Activated gamma-delta T cell (primary cell): ENCODE measurements around the gene ZP2.
"Not testable (repeated sequence)": the region's sequence is repeated elsewhere in the genome, so short reads cannot be mapped to it uniquely, and the experiment has no call there.

Experiments used
- DNase-seq: peaks from one replicate; lab custom pipeline; 2025; lab: John Stamatoyannopoulos, UW

Gene ZP2

DNA sequence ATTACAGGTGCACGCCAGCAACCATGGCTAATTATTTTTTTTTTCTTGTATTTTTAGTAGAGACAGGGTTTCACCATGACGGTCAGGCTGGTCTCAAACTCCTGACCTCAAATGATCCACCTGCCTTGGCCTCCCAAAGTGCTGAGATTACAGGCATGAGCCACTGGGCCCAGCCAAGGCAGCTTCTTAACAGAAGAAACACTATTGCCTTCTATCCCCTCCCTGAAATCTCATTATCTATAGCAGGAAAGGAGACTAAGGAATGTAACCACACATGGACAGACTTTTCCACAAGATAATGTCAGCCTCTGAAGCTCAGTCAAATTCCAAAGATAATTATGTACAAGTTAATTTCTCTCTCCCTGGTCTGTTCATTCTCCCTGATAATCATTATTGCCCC is 5.7 kb upstream of the ZP2 start:
- no peak for DNase-seq

DNA sequence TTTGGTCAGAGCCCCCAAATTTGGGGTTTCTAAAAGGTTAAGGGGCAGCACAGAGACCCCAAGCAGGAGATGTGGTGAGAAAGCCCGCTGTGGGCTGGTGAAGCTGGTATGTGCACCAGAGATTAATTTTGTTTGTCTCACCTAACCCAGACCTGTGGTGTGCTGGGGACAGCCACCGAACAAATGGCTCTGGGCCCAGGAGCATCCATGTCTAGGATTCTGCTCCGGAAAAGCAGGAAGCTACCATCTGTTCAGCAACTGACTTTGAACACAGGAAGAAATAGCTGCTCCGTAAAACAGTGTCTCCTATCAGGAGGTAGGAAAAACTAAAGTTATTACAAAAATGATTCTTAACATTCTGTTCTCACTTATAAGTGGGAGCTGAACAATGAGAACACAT is 2.7 kb upstream of the ZP2 start:
- no peak for DNase-seq

DNA sequence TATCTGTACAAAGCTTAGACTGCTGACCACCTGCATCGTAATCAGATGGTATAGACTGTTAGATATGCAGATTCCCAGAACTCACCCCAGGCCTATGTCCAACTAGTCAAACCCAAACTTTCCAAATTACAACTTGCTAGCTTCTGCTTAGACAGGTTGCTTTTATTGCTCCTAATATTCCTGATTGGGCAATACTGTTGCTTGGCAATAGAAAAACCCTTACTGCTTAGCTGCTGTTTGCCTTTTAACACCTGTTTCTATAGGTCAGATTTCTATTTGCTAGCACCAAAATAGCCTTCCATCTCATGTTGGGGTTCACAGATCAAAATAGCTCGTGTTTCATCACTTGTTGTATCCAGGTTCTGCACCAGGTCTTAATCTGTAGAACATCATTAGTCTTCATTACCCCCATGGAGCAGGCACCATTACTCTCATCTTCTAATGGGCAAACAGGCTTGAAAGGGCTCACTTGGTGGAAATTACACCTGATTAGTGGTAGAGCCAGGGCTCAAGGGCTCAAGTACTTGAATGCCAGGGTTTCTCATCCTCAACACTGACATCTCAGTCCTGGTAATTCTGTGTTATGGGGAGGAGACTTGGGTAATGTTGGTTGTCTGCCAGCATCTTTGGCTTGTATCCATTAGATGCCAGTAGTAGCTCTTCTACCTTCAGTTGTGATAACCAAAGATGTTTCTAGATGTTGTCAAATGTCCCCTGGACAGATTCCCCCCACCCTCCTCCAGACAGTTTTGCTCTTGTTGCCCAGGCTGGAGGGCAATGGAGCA is 2.7 kb downstream of the ZP2 start:
- no peak for DNase-seq

DNA sequence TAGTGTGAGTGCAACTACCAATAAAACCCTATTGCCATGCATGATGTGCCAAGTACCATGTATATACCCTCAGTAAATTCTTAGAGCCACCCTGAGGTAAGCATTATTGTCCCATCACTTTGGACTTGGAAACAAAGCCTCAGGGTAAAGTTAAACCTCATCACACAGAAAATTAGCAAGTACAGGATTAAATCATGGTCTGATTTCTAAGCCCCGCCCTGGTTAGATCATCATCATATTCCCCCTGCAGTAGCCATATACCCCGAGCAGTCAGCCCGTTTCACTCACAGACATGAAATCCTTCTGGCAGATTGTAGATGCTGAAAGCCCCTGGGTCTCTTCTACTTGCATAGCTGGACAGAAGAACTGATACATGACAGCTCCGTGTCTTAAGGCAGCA is 4.8 kb downstream of the ZP2 start:
- no peak for DNase-seq

DNA sequence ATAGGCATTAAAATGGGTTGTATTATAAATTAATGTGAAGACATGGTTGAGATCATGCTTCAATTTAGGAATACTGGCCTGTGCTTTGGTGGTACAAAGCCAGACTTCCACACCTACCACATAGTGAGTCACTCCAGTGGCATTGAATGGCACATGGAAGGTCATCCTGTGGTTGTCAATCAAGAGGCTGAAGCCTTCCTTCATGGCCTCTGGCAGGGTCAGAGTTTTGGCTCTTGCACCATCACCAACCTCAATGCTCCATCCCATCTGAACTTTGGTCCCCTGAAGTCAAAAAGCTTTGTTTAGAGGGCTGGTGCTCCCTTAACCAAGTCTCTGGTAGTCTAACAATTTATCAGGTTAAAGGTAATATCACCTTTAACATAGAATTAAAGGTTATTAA is 6.1 kb downstream of the ZP2 start:
- no peak for DNase-seq

DNA sequence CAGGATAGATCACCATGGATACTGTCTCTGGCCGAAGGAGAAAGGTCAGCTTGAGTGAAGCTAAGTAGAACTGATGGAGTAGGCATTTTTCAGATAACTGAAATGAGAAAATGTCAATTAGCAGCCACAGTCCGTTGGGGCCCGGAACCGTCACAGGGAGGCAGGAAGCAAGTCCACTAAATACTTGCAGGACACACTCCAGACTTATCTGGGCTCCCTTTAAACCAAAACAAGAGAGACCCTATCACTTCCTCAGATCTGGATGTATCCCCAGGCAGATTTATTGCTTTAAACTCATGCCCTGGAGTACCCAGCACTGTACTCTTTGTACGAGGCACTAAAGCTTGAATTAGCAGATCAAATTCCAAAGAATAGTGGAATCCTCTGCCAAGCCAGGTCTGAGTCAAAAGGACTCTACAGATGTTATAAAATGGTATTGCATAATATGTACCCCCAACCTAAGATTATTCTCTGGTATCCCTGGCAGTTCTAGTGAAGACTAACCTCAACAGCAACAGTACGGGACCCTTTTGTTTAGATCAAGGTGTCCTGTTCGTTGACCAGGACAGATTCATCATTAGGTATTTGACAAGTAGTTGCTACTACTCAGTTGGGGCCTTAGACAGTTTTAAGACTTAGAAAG is 8.1 kb downstream of the ZP2 start:
- no peak for DNase-seq

DNA sequence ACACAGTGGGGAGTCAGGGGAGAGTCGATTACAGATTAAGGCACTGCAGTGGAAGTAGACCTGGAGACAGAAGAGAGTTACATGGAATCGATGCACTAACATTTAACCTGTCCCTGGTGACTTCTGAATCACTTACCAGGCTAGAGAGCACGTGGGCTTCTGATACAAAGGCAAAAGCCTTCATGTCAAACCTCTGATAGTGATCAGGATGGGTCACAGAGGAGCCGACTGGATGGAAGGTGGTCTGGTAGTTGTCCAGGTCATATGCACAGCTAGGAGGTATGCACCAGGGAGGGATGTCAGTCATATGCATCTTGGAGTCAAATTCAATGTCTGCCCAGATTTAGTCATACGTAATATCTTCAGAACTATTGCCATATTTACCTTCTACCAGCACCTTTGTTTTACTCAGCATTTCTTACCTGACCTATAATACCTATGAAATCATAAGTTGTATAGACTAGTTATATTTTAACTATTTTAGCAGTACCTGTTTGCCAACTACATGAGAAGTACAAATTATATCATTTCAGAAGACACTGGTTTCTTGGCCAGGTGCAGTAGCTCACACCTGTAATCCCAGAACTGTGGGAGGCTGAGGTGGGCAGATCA is 11.7 kb downstream of the ZP2 start:
- no peak for DNase-seq

DNA sequence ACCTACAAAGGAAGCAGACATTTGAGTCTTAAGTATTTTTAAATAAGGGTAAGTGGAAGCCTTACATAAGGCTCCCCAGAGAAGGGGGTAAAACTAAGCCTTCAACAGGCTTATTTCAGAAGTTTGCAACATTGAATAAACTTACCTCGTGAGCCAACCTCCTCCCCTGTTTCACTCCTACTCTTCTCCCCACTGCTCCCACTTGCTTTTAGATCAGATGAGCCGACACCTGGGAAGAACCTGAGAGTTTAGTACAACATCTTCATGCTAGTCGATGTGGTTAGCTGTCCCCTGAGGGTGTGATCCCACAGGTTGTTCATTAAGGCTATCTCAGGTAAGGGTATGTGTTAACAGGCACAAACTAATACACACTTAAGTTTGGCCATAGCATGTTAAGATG is 13.8 kb downstream of the ZP2 start:
- DNase-seq, result no peak

DNA sequence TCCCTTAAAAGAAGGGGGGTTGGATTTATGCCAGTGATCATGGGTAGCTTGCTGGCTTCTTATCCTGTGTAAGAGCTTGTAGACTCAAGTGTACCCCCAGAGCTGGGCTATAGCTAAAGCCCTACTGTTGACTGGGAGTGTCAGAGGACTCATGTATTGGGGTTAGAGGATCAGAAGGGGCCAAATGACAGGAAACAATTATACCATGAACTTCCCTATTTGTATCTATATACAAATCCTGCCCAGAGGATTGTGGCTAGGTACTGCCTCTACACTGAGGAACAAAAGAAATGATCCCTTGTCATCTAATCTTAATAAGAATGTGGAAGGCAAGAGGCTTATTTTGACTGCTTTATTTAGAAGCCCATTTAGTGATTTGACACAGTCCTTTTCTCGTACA is 14.3 kb downstream of the ZP2 start:
- DNase-seq, result no peak

DNA sequence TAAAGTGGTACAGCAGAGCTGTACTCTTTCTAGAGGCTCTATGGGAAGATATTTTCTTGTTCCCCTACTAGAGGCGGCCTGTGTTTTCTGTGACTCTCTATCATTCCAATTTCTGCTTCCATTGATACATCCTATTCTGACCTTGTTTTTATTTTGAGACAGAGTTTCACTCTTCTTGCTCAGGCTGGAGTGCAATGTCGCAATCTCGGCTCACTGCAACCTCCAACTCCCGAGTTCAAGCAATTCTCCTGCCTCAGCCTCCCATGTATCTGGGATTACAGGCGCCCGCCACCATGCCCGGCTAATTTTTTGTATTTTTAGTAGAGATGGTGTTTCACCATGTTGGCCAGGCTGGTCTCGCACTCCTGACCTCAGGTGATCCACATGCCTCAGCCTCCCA is 16.0 kb downstream of the ZP2 start:
- not testable (repeated sequence) for DNase-seq

DNA sequence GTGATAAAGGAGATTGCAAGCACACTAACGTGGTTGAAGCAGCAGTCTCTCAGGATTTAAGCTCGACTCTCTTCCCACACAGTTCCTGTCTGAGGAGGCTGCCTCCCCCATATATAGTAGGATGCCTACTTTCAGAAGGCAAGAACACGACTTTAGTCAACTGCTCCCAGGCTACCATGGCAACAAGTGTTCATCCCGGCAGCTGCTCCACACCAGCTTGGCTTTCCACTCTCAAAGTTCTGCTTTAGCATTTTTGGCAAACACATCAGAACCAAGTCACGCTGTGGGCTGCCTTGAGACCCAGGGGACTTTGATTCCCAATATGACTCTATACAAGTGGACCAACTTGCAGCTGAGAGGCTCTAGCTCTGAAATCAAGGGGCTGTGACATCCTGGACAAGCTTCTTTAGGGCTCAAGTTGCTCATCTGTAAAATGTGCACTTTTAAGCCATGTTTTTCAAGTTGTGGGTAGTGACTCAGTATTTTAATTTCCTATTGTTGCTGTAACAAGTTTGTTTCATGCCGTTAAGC is 16.5 kb downstream of the ZP2 start:
- no peak for DNase-seq

DNA sequence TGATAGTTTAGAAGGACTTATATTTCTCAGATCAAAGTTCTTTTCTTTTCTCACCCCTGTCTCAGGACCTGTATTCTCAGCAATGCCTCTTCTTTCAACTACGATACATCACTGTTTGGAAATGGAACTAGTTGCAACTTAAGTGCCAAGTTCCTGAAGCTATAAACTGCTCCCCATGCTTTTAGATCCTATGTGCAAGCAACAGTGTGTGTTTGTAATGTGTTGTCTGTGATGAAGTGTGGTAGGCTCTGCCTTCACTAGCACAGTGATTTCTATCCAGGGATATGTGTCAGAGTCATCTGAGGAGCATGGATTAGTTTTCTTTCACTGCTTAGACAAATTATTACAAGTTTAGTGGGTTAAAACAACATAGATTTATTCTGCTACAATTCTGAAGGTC is 18.4 kb downstream of the ZP2 start:
- DNase-seq, result no peak

DNA sequence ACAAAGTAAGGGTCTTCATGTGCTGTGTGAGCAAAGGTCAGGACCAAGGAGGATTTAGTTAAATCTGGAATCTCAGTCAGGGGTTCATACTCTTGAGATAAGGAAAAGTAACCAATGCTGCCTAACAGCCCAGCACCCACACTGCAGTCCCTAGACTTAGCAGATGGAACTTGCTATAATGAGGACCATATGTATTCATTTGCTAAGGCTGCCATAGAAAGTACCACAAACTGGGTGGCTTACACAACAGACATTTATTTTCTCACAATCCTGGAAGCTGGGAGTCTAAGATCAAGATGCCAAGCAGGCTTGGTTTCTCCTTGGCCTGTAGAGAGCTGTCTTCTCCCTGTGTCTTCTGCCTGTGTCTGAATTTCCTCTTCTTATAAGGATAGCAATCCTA is 20.8 kb downstream of the ZP2 start:
- no peak for DNase-seq

DNA sequence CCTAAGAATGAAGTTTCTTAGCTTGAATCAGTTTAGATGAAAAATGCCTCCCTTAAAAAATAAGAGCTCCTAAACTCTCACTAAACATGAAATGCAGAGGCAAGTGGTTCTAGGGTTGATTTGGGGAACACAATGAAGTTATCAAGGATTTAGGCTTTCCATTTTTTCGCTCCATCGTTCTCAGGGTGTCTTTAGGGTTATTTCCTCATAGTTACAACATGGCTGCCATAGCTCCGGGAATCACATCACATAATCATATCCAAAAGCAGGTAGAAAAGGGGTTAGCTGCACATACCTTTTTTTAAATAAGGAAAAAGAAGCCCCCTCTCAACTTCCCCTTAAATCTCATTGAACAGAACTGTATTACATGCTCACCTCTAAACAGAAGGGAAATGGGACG is 21.4 kb downstream of the ZP2 start:
- no peak for DNase-seq

DNA sequence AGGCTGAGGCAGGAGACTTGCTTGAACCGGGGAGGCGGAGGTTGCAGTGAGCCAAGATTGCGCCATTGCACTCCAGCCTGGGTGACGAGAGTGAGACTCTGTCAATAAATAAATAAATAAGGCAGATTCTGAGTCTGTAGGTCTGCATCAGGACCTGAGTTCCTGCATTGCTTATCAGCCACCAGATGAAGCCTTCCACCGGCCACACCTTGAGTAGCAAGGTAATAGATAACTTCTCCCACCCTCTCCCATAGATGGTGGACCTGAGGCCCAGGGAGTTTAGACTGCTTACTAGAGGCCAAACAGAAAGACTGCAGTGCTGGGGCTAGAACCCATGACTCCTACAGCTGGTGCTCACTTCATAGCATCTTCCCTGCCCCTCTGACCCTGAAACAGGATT is 22.1 kb downstream of the ZP2 start:
- no peak for DNase-seq

DNA sequence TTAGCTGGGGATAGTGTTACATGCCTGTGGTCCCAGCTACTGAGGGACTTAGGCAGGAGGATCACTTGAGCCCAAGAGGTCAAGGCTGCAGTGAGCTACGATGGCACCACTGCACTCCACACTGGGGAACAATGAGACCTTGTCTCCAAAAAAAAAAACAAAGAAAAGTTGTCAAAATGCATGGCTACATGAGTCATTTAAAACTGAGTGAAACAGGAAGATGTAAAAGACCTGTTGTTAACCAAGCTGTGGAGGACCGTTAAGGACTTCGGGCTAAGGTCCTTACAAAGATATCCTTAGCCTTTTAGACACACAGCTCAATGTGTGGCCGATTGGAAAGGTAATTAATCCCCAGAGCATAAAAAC is 25.1 kb downstream of the ZP2 start:
- no peak for DNase-seq

DNA sequence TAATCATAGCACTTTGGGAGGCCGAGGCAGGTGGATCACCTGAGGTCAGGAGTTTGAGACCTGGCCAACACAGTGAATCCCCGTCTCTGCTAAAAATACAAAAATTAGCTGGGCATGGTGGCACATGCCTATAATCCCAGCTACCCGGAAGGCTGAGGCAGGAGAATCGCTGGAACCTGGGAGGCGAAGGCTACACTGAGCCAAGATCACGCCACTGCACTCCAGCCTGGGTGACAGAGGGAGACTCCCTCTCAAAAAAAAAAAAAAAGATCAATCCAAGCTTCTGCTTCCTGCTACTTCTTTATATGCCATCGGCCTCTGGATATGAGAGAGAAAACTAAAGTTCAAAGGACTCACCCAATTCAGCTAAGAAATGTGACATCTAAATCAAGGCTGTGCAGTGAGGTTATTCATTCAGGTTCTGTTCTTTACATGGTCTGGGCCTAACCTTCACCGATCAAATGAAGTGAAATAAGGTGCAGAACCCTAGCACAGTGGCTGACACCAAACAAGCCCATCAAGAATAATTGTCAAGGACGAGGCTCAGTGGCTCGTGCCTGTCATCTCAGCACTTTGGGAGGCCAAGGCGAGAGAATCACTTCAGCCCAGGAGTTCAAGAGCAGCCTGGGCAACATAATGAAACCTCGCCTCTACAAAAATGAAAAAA is 25.6 kb downstream of the ZP2 start:
- DNase-seq, result no peak

DNA sequence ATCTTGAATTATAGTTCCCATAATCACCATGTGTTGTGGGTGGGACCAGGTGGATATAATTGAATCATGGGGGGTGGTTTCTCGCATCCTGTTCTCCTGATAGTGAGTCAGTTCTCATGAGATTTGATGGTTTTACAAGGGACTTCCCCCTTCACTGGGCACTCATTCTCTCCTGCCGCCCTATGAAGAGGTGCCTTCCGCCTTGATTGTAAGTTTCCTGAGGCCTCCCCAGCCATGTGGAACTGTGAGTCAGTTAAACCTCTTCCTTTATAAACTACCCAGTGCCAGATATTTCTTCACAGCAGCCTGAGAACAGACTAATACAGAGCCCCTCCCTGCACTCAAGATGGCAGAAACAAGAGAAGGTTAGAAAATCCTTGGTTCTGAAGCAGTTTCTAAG is 26.5 kb downstream of the ZP2 start:
- DNase-seq, result no peak

DNA sequence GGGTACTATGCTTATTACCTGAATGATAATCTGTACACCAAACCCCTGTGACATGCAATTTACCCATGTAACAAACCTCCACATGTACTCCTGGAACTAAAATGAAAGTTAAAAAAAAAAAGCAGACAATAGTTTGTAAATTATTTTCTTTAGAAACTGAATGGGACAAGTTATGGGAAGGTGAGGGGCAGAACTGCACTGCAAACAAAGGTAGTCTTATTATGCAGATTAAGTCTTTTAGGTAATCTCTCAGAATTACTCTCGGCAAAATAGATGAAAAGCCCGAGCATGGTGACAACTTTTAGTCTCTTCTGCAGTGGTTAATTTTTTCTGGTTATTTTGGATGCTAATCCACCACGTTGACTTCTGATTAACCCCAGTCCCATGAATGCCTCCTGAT is 27.4 kb downstream of the ZP2 start:
- DNase-seq, result no peak

DNA sequence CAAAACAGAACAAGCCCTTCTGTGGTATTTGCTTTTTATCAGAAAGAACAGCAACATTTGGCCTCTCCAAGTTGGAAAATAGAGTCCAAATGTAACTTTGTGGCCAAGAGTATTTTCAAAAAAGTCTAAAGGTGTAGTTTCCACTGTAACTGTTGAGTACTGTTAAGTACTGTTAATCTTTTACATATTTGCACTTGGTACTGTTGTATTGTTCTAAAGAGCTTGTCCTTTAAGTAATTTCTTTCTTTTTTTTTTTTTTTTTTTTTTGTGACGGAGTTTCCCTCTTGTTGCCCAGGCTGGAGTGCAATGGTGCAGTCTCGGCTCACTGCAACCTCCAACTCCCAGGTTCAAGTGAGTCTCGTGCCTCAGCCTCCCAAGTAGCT is 31.4 kb downstream of the ZP2 start:
- no peak for DNase-seq

DNA sequence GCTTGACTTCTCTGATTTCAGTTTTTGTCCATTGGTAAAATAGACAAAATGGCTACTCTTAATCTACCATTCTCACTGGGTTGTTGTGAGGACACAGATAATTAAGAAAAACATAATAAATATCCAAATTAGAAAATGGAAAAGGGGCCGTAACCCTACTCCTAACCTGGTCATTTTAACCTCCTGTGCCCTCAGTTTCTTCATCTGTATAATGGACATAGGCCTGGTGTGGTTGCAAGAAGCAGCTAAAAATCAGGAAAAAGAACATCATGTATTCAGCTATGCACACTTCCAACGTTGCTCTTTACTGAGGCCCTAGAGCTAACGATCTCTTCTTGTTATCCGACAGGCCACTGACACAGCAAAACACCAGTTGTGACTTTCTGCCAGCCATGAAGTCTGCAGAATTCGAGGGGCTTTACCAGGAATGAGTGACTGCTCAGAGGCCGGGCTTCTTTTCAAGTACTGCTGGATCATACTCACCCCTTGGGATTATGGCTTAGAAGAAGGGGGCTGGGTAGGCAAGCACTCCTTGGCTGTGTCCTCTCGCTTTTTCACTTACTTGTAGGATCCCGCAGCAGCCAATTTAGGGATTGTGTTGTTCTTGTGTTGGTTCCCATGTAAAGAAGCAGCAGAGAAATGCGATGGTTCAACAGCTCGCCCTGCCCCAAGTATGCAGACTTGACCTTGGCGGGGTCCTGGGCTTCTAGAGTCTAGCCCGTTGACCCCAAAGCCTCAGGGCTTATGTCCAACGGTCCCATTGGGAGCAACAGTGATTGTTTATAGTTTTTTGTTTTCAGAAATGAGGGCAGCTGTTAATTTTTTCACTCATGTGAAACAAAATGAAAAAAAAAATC is 32.0 kb downstream of the ZP2 start:
- DNase-seq, result no peak

DNA sequence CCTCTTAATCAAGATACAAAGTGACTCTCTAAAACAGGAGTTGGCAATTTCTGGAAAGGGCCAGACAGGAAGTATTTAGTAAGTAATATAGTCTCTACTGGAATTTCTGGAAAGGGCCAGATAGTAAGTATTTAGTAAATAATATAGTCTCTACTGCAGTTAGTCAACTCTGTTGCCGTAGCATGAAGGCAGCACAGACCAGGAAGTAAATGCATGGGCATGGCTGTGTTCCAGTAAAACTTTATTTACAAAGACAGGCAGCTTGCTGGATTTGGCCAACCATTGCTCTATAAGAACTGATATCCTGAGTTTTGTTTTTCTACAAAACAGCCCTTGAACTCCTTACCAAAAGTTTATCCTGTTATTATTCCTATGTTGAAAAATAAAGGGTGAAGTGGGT is 36.0 kb downstream of the ZP2 start:
- no peak for DNase-seq
